ENCODE results near the gene SPRED2.

Gene SPRED2

DNA sequence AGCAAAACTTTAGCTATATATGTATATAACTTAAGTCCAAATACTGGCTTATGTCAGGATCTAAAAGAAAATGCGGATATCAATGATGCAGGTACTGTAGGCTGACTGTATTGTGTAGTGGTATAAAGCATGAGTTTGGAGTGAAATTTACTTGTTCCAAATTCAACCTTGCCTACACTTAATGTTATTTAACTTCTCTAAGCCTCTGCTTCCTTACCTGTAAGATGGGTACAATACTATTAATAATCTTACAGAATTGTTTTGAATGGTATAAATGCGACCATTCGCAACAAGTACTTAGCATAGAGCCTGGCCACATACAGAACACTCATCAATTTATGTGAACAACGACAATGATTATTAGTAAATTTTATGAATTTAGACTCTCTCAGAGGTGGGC lies 62.4 kb downstream of the SPRED2 start:
- DNase-seq (ENCODE audit: low spot score) (no peak), FAIRE-seq (no peak)

DNA sequence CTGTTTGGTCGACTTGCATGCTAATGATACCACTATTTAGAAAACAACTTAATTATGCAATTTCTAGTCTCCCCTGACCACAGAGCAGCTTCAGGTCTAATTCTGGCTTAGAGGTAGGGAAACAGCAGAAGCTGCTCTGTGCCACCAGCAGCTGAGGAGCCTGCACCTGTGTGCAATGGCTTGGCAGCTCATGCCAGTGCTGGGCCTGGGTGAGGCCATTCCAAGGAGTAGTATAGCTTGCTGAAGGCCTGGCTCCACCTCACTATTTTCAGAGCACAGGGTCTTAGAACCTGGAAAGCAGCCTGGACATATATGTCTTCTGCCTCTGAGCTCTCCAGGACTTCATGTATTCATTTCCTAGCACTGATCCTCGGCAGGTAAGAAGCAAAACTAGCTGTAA lies 62.8 kb downstream of the SPRED2 start:
- FAIRE-seq (no peak), DNase-seq (ENCODE audit: low spot score) (no peak)

DNA sequence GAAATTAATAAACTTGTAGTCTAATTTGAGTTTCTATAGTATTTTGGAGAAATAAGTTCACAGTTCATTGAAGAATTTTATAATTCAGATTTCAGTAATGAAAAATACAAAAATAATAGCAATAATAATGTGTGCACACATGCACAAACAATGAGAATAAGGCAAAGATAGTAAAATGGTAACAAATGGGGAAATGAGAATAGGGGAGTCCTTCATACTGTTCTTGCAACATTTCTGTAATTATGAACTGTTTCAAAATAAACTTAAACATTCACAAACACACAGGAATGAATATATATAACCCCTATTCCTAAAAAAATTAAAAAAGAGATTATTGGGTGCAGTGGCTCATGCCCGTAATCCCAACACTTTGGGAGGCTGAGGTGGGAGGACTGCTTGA lies 63.9 kb downstream of the SPRED2 start:
- DNase-seq (ENCODE audit: low spot score) (no peak), FAIRE-seq (no peak)

DNA sequence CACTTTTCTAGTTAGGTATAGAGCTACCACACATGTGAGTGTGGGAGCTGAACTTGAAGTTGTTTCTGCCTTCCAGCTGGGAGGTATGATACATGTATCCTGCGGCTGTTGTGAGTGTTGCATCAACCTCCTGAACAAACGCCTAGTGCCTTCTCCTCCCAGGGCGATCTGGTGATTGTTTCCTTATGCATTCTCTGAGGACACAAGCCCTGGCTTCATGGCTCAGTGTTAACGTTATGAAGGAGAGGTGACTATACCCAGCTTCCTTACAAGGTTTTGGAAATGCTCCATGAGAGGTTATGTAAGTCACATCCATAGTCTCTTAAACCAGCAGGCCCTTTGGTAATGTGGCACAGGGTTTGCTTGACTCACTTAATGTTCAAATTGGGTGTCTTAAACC lies 64.9 kb downstream of the SPRED2 start:
- DNase-seq (ENCODE audit: low spot score) (peak; percentile 82), FAIRE-seq (peak; percentile 65)

GRCh38 chr2:65366595-65367125 lies 65.7 kb downstream of the SPRED2 start:
- DNase-seq (ENCODE audit: low spot score), result peak; percentile 89
- peak; percentile 95 for FAIRE-seq

- no peak for FAIRE-seq
- DNase-seq (ENCODE audit: low spot score), result no peak
Observed at GRCh38 chr2:65364986-65365733, 67.2 kb downstream of the SPRED2 start.

DNA sequence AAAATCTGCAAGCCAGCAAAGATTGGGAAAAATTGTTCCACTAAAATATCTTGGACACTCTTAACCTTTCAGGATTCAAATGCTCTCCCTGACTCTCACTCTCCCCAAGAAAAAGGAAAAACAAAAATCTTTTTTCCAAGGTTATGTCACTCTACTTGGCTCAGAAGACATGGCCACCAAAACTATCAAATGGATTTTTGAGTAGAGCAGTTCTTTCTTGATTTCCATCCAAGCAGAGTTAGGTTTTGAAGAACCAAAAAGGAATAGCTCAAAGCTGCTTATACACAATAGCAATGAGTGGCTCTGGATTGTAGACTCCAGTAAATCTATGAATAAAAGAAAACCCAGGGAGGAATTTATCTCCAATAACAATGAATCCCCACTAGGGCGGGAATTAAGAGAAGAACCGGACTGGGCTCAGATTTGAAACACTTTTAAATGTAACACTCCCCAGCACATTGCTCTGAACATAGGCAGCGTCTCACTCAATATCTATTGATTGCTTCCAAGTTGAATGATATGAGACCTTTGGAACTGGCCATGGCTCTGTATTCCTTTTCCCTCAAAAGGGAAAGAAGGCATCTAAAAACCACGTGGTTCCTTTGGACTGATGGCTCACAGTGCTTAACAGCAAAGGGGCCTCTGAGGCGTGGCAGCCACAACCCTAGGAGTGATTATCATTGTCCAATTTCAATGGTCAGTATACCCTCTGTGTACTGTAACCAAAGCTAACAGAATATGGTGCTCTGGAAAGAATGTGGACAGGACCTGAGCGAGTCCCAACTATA lies 68.3 kb downstream of the SPRED2 start:
- FAIRE-seq (no peak), DNase-seq (ENCODE audit: low spot score) (no peak)

DNA sequence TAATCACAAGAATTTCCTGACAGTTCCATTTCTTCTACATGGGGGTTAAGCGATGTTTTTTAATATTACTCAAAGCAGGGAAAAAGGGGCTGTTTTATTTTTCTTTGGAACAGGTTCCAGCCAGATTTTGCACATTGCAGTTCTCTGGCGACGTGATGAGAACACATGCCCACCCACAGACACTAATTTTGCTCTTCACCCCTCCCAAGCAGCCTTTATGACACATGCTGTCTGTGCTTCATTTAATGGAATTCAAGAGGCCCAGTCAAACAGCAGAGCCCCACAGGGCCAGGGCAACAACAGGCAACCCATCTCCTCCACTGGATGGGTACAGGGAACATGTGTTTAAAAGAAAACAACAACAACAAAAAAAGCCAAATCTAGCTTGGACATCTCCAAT lies 70.8 kb downstream of the SPRED2 start:
- no peak for FAIRE-seq
- DNase-seq (ENCODE audit: low spot score), result no peak

DNA sequence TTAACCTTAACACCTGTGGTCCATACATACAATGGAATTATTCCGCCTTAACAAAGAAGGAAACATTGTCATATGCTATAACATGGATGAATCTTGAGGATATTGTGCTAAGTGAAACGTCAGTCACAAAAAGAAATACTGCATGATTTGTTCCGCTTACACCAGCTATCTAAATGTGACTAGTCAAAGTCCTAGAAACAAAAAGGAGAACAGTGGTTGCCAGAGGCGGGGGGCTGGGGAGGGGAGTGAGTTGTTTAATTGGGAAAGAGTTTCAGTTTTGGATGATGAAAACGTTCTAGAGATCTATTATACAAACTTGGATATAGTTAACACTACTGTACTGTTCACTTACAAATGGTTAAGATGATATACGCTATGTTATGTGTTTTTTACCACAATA lies 72.0 kb downstream of the SPRED2 start:
- no peak for FAIRE-seq
- no peak for DNase-seq (ENCODE audit: low spot score)

DNA sequence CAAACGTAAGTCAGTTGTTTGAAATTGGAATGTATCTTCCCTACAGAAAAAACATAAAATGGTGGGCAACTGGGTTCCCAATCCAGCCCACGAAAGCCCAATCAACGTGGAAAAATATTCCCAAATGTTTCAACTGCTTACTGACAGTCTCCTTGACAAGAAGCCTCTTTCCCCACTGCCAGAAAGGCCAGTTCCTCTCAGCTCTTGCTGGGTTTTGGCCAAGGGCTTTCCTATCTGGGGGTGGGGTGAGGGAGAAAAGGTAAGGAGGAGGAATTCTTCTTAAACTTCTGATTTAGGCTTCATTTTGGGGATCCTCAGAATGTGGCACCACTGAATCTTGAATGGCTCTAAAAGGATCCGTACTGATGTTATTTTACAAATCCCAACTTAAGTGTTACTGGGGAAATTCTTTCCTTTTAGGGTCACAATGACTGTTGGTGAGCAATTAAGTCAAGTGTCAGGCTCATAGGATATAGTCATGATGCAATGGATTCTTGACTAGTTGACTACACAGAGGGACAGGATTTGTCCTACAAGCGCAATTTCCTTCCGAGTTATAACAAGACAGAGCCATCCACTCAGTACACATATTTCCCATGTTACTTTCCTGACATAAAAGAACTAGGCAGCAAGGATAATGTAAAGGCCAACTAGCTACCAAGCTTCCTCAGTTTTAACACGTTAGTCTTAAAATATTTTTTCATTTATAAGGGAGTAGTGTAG lies 73.6 kb downstream of the SPRED2 start:
- DNase-seq (ENCODE audit: low spot score) (peak; percentile 60), FAIRE-seq (no peak)

GRCh38 chr2:65357959-65358294 lies 74.5 kb downstream of the SPRED2 start:
- no peak for FAIRE-seq
- no peak for DNase-seq (ENCODE audit: low spot score)

GRCh38 chr2:65357095-65357958 lies 75.1 kb downstream of the SPRED2 start:
- FAIRE-seq (no peak), DNase-seq (ENCODE audit: low spot score) (no peak)

DNA sequence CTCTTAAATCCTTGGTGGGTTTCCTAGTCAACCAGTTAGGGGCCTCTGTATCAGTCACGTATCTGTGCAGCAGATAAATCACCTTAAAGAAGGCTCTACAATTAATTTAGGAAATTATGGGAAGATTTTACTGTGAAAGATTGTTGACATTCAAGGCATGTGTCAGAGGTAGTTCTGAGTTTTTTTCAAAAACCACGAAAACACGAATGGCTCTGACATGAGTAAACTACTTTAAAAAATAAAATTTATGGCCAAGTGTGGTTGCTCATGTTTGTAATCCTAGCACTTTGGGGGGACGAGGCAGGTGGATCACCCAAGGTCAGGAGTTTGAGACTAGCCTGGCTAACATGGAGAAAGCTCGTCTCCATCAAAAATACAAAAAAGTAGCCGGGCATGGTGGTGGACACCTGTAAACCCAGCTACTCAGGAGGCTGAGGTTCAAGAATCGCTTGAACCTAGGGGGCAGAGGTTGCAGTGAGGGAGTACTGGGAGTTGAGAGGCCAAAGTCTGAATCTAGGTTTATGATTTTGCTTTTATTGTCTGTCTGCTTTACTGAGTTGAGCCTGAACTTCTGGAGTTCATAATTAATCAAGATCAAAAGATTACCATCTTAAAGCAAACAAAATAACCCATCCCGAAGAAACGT lies 77.1 kb downstream of the SPRED2 start:
- DNase-seq (ENCODE audit: low spot score) (no peak), FAIRE-seq (no peak)

GRCh38 chr2:65354773-65355172 lies 77.6 kb downstream of the SPRED2 start:
- FAIRE-seq (no peak), DNase-seq (ENCODE audit: low spot score) (no peak)

DNA sequence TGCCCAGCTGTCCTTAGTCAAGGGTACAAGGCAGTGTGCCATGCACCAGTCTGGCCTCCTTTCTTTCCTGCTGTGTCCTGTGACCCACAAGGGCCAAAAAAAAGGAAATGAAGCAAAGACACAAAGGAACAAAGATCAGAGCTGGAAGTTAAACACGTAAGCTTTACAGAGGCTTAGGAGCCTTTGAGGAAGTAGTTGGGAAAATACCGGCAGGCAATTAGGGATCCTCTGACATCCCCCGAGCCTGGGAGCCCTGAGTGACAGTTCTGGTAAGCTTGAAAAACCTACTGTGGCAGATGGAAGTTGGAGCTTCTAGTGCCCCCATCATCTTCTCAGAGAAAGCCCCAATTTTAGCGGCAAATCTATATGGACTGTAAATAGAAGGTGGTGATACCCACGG lies 78.5 kb downstream of the SPRED2 start:
- FAIRE-seq (no peak), DNase-seq (ENCODE audit: low spot score) (no peak)

DNA sequence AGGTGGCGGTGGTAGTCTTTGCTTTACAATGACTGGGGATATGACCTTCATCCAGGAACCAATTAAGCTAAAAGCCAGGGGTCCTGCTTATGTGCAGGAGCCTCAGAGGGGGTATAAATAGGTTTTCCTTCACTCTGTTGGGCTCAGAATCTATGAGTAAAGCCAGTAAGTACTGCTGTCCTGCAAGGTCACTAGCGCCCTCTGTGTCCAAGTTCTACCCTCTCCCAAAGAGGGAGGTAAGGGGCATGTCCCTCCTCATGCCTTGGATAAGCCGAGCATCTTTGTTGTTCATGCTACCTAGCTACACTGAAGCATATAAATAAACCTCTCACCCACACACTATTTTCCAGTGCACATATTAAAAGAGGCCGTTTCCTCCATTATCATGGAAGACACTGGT lies 79.4 kb downstream of the SPRED2 start:
- DNase-seq (ENCODE audit: low spot score), result no peak
- no peak for FAIRE-seq

GRCh38 chr2:65351948-65352595 lies 80.3 kb downstream of the SPRED2 start:
- FAIRE-seq (no peak), DNase-seq (ENCODE audit: low spot score) (no peak)

- DNase-seq (ENCODE audit: low spot score) (no peak), FAIRE-seq (no peak)
Observed at GRCh38 chr2:65351234-65351947, 81.0 kb downstream of the SPRED2 start.

DNA sequence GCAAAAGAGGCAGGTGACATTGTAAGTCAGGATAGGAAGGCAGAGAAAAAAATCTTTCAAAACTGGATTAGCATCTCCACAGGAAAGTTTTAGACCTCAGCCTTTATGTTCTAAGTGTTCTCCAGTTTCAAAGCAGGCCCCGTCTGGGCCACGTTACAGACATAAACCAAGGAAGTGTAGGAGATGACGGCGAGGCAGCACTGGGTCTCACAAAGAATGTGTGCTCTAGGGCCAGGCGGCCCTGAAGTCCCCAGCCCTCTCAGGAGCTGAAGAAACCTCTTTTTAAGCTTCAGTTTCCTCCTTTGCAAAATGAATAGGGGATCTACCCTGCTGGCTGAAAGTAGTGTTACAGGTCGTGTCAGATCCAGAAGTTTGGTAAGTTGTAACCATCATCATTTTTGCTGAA lies 81.7 kb downstream of the SPRED2 start:
- no peak for DNase-seq (ENCODE audit: low spot score)
- no peak for FAIRE-seq

DNA sequence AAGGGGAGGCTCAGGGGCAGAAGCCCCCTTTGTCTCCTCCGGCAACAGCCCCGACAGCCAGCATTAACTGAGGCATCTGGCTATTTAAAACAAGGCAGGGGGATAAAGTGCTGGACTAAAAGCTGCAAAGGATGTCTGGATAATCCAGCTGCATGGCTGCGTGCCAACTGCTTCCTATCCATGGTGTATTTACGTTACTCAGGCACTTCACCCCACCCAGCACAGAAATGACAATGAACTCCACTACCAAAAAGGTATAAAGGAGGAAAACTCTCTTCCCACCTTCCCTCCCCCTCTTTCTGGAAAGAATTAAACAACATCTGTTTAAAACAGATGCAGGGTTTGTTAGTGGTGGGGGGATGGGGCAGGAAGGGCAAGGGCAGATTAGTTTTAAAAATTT lies 82.5 kb downstream of the SPRED2 start:
- DNase-seq (ENCODE audit: low spot score) (no peak), FAIRE-seq (no peak)

Measured in RCC 7860 (cell line).